ACHN (cell line): ENCODE results near the gene SRSF12.
"Not testable (repeated sequence)": the region's sequence is repeated elsewhere in the genome, so short reads cannot be mapped to it uniquely, and the experiment has no call there.

Experiments used
- DNase-seq: peaks from one replicate; pipeline ENCODE4 v3.0.0-alpha.2; 2015
- in situ Hi-C: cut with HindIII; loops from 2 replicates; pipeline ENCODE4 v1.10.0; 2017; ENCODE audit warnings: low sequenced_read_pairs, low pct_ligation_motif_present, low pct_unique_long_range_greater_than_20kb

SRSF12 gene

GRCh38 chr6:89133981-89134380 is 16.1 kb upstream of the SRSF12 start:
- DNase-seq = no peak
- in situ Hi-C loops = no loop called here

- no peak for DNase-seq
- in situ Hi-C loops = no loop called here
Observed at GRCh38 chr6:89132057-89132456, 14.2 kb upstream of the SRSF12 start.

GRCh38 chr6:89131599-89131998 is 13.7 kb upstream of the SRSF12 start:
- in situ Hi-C loops = no loop called here
- no peak for DNase-seq

DNA sequence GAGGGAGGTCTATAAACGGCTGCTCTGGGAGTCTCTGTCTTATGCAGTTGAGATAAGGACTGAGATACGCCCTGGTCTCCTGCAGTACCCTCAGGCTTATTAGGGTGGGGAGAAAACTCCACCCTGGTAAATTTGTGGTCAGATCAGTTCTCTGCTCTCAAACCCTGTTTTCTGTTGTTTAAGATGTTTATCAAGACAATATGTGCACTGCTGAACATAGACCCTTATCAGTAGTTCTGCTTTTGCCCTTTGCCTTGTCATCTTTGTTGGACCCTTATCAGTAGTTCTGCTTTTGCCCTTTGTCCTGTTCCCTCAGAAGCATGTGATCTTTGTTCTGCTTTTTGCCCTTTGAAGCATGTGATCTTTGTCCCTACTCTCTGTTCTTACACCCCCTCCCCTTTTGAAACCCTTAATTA is 10.4 kb upstream of the SRSF12 start:
- DNase-seq, in situ Hi-C loops: not testable (repeated sequence)

DNA sequence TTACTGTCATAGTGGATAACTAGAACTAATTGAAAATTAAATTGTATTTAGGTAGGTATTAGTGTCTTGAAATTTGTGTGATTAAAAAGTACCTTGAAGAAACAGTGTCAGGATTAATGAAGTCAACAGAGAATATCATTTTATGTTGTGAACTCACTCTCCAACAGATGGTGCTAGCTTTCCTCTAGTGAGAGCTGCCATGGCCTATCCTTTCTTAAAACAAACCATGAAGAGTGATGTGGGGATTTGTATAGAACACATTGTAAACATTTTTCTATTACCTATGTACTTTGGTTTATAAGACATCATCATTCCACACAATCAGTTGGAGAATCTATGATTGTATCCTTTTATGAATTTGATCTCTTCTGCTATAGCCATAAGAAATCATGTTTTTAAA is 4.8 kb upstream of the SRSF12 start:
- peak; percentile 53 for DNase-seq
- in situ Hi-C loops = no loop called here

GRCh38 chr6:89121934-89122333 is 4.1 kb upstream of the SRSF12 start:
- DNase-seq = no peak
- in situ Hi-C loops = no loop called here

GRCh38 chr6:89120371-89120770 is 2.5 kb upstream of the SRSF12 start:
- peak; percentile 90 for DNase-seq
- in situ Hi-C loops = no loop called here

DNA sequence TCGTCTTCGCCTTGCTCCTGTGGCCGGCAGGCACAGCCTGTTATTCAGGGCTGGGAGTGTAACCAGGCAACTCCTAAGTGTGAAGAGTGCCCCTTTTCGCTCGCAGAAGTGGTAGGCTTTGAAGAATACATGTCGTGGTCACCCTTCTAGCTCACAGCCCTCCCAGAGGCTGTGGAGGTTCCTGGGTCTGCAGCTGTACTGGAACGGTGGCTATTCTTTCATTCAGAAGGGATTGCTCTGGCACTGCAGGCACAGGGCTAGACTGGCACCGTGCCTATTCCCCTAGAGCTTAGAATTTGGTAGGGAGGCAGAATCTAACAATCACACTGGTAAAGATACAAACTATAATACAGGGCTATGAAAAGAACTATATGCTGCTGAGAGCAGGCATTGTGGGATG is 1.1 kb upstream of the SRSF12 start:
- no peak for DNase-seq

DNA sequence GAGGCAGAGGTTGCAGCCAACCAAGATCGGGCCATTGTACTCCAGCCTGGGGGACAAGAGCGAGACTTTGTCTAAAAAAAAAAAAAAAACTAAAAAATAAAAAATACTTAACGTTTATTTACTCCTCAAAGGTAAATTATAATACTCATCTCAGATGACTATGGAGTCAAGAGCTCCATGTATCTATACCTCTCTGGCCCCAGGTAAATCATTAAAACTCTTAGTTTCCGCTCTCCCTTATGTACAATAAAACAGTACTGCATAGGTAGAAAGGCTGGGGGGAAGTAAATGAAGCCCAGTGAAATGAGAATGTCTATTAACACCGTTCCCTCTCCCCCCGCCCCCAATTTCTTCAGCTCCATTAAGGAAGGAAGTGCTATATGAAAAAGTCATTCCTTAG is 1.2 kb downstream of the SRSF12 start:
- DNase-seq = no peak
- in situ Hi-C loops = no loop called here

More for the DNA sequence above, 1.1 kb upstream of the SRSF12 start:
- in situ Hi-C loops = no loop called here

- in situ Hi-C loops = no loop called here
Observed at GRCh38 chr6:89111933-89112332, 5.9 kb downstream of the SRSF12 start.

DNA sequence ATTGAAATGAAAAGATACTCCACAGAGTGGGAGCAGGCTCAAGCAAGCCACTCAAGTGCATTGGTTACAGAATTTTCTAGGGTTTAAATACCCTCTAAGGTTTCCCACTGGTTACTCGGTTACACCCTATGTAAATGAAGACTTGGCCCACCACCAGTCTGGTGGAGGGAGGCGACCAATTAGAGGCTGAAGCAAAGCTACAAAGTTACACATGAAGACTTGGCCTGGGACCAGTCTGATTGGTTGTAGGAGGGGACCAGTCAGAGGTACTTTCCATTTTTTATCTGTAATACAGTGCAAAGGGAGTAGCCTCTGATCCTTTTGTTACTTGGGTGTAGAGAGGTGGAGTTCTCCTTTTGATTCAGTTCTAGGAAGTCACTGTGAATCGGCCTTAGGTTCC is 7.6 kb downstream of the SRSF12 start:
- in situ Hi-C loops = no loop called here
- no peak for DNase-seq

More at GRCh38 chr6:89111933-89112332, 5.9 kb downstream of the SRSF12 start:
- DNase-seq = no peak

DNA sequence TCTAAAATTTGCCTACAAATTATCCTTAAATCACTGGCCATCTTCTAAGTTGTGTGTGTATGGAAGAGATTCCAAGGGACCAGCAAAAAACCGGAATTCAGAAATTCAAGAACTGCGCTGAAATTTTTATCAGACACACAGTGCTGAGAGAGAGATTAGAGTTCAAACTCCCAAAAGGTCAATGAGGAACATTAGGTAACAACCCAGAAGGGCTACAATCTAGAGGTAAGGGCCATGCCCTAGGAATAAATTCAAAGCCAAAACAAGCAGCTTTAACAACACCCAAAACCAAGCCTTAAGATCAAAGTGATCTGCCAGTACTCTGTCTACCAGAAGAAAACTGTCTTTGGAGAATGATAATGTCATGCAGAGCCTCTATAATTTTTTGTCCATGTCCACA is 17.8 kb downstream of the SRSF12 start:
- in situ Hi-C loops = no loop called here
- no peak for DNase-seq

GRCh38 chr6:89098461-89098860 is 19.4 kb downstream of the SRSF12 start:
- DNase-seq = no peak
- in situ Hi-C loops = no loop called here

GRCh38 chr6:89087881-89088280 is 30.0 kb downstream of the SRSF12 start:
- in situ Hi-C loops = no loop called here
- DNase-seq = no peak

GRCh38 chr6:89085409-89086205 is 32.3 kb downstream of the SRSF12 start:
- DNase-seq = no peak

DNA sequence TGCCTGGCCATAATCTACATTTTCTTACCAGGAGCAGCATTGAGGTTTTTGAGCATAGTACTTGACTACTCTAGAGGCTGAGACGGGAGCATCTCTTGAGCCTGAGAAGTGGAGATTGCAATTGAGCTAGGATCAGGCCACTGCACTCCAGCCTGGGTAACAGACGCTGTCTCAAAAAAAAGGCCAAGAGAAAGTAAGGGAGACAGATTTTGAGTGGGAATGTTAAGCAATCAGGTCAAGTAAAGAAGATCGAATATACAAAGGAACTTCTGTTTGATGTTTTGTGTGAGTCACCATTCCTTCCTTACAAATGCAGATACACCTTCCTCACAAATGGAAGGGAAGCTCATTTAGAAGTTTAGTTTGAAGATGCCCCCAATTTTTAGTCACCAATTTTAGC is 32.9 kb downstream of the SRSF12 start:
- in situ Hi-C loops = no loop called here
- DNase-seq = no peak

More at GRCh38 chr6:89085409-89086205, 32.3 kb downstream of the SRSF12 start:
- in situ Hi-C loops = no loop called here

DNA sequence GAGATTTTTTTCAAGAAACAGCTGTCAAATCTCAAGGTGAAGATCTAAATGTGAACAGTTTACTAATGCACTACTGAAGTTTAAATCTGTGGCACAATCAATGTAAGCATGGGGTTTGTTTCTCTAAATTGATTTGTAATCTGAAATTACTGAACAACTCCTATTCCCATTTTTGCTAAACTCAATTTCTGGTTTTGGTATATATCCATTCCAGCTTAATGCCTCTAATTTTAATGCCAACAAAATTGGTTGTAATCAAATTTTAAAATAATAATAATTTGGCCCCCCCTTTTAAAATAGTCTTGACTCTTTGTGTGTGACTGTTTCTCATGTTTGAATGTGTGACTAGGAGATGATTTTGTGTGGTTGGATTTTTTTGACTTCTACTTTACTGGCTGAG is 33.3 kb downstream of the SRSF12 start:
- DNase-seq = no peak
- in situ Hi-C loops = no loop called here

DNA sequence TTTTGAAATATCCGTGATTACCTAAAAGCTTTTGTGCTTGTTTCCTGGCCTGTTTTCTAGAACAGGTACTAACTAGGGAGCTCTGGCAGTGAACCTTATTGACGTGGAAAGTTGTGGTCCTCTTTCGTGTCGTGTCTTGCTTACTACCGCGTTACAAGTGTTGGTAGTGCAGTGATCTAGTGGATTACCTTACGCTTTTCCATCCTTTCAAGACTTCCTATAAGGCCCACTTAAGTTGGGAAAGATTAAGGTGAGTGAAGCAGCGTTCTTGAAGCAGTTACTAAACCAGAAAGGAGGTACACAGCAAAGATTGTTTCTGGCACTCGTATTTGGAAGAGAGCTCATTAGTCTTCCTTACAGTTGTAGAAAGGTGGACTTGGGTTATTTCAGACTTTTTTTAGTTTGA is 35.4 kb downstream of the SRSF12 start:
- DNase-seq = peak; percentile 22
- in situ Hi-C loops = no loop called here

DNA sequence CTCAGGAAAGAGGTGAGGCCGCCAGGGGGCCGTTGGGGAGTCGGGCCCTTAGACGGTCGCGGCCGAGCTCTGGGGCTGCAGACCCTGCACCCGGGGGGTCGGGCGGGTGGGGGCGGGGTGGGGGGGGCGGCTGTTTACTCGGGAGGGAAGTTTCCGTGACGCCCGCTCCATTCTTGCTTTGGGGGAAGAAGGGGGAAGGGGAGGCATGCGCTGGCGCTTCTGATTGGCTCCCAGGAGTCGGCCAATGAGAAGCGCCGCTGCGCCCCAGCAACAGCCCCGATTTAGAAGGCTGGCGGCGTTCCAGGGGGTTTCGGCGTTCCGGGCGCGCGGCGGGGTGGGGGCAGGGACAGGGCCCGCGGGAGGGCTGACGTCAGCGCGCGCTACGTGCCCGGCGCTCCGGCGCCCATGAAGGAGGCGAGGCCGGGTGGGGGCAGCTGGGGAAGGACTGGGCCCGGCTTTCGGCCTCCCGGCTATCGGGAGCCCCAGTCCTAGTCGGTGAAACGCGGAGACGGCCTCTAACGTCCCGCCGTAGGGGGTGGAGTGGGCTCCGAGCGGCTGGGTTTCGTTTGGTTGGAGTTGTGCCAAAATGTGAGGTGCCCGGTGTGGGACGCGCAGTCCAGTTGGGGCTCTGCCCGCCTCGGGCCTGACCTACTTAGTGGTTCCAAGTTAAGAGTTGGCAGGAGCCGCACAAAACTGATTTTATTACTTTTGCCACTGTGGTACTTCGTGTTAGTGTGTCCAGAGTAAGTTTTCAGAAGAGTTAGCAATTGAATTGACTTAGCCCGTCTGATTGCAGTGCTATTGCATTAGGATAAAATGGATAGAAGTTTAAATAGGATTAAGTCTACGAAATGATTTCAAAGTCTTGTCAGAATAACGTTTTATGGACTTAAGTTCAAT is 36.2 kb downstream of the SRSF12 start:
- peak; percentile 93 for DNase-seq
- in situ Hi-C loops = no loop called here

GRCh38 chr6:89081129-89081422 is 36.8 kb downstream of the SRSF12 start:
- in situ Hi-C loops = no loop called here

More at GRCh38 chr6:89081129-89081422, 36.8 kb downstream of the SRSF12 start:
- DNase-seq = no peak
